ENCODE results near the gene SEMA6A. TPM values are rescaled to one million over a fixed set of nuclear protein-coding genes. Genes with fewer than 3 reads are reported as not detected.

Gene SEMA6A
- polyA plus RNA-seq, 3 donors = 0.16 TPM; not detected in 2

DNA sequence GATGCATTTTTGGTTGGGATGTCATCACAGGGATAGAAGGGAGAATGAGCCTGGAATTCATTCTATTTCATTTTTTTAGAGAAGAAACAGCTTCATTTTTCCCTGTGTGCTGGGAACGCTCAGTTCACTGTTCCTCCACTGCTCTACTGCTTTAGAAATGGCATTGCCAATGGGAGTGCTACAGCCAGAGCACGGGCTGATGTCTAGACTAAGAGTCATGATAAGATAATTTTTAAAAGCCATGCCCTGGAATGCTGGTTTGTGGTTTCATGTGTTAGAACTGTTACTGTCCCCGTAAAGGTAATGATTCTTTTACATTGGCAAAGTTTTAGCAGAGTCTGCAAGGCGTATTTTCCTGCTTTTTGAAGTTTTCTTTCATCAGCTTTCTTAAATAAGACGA, 119.6 kb downstream of the SEMA6A start:
- no peak overlapping the region for H3K4me3 ChIP-seq (replicated peaks in 1 of 3; ENCODE audit: low read depth in 2 of 3, low read length in 3 of 3)
- 20% methylated on average over 1 of the region's 5 CpGs for WGBS (ENCODE audit: insufficient coverage)
- no peak for TF ChIP-seq CTCF (IDR thresholded peaks at IDR 0.05)
- H3K27ac Mint-ChIP-seq = no peak overlapping the region
- H3K36me3 Mint-ChIP-seq = peaks cover 0 to 3% of the 10 kb centered on the region in 2 donors
- no peak overlapping the region for H3K27ac ChIP-seq (ENCODE audit: low read depth in 1 of 2, low read length in 2 of 2)
- H3K27me3 ChIP-seq (ENCODE audit: control insufficient read depth in 2 of 2, insufficient read depth in 2 of 2, low read length in 2 of 2) = no peaks in the 10 kb centered on the region
- no peak overlapping the region for H3K9ac ChIP-seq (ENCODE audit: insufficient read depth, low read length, poor library complexity, severe bottlenecking)
- H3K27me3 Mint-ChIP-seq (ENCODE audit: low read depth in 3 of 3) = no peaks in the 10 kb centered on the region
- H3K4me2 ChIP-seq (replicated peaks; ENCODE audit: extremely low read depth, low read length, poor library complexity, severe bottlenecking) = no peak overlapping the region
- no peaks in the 10 kb centered on the region for H3K9me3 Mint-ChIP-seq
- no peaks in the 10 kb centered on the region for H3K36me3 ChIP-seq (replicated peaks in 1 of 2; ENCODE audit: control insufficient read depth in 1 of 2, insufficient read depth in 2 of 2, low read length in 2 of 2)
- DNase-seq = no peak
- peaks cover 16 to 20% of the 10 kb centered on the region in 2 donors for H3K4me1 ChIP-seq (ENCODE audit: control insufficient read depth in 1 of 2, insufficient read depth in 2 of 2, low read length in 2 of 2)
- intact Hi-C loops (cut with micrococcal nuclease) = no loop called here
- H3K79me2 ChIP-seq (ENCODE audit: insufficient read depth, low read length) = no peaks in the 10 kb centered on the region
- peak overlapping the region in 1 of 2 donors; percentile 27 for H3K4me3 Mint-ChIP-seq
- no peaks in the 10 kb centered on the region for H4K20me1 ChIP-seq (ENCODE audit: insufficient read depth, low read length)
- no peak overlapping the region for H2AFZ ChIP-seq (ENCODE audit: insufficient read depth, low read depth, low read length, poor library complexity, severe bottlenecking)
- peaks cover 28% of the 10 kb centered on the region for H3K4me1 Mint-ChIP-seq
- H3K9me3 ChIP-seq (replicated peaks in 1 of 2; ENCODE audit: control insufficient read depth in 1 of 2, insufficient read depth in 1 of 2, low read length in 2 of 2) = no peaks in the 10 kb centered on the region

DNA sequence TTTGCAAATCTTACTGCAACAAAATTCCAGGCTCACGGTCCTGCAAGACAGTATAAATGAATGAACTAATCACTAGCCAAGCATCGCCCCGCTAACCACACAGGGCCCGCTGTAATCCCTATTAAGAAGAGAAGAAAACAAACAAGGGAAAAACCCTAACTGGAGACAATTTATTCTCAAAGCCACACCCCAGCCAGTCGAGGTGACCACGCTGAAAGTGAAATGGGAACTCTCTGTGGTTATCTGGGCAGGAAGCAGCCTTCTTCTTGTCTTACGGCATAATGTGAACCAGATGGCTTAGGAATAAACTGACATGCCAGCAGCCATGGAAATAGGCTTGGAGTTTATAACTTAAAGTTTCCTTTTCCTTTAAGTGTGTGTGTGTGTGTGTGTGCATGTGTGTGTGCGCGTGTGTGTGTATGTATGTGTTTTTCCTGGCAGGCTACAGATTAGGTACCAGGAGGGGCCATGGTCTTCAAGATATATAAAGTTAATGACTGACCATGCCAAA, 120.2 kb downstream of the SEMA6A start:
- peaks cover 28% of the 10 kb centered on the region for H3K4me1 Mint-ChIP-seq
- Histone ChIP-seq H3K79me2 (ENCODE audit: insufficient read depth, low read length) (no peaks in the 10 kb centered on the region), H2AFZ (ENCODE audit: insufficient read depth, low read depth, low read length, poor library complexity, severe bottlenecking) (no peak overlapping the region), H4K20me1 (ENCODE audit: insufficient read depth, low read length) (no peaks in the 10 kb centered on the region), H3K36me3 (replicated peaks in 1 of 2; ENCODE audit: control insufficient read depth in 1 of 2, insufficient read depth in 2 of 2, low read length in 2 of 2) (no peaks in the 10 kb centered on the region), H3K9me3 (replicated peaks in 1 of 2; ENCODE audit: control insufficient read depth in 1 of 2, insufficient read depth in 1 of 2, low read length in 2 of 2) (no peaks in the 10 kb centered on the region), H3K4me3 (replicated peaks in 1 of 3; ENCODE audit: low read depth in 2 of 3, low read length in 3 of 3) (no peak overlapping the region), H3K27ac (ENCODE audit: low read depth in 1 of 2, low read length in 2 of 2) (no peak overlapping the region), H3K27me3 (ENCODE audit: control insufficient read depth in 2 of 2, insufficient read depth in 2 of 2, low read length in 2 of 2) (no peaks in the 10 kb centered on the region), H3K4me2 (replicated peaks; ENCODE audit: extremely low read depth, low read length, poor library complexity, severe bottlenecking) (peak overlapping the region; percentile 25), H3K4me1 (ENCODE audit: control insufficient read depth in 1 of 2, insufficient read depth in 2 of 2, low read length in 2 of 2) (peaks cover 16 to 20% of the 10 kb centered on the region in 2 donors), H3K9ac (ENCODE audit: insufficient read depth, low read length, poor library complexity, severe bottlenecking) (no peak overlapping the region)
- peaks cover 0 to 3% of the 10 kb centered on the region in 2 donors for H3K36me3 Mint-ChIP-seq
- intact Hi-C loops (cut with micrococcal nuclease) = no loop called here
- WGBS (ENCODE audit: insufficient coverage) = 0% methylated on average over 5 of the region's 9 CpGs
- H3K9me3 Mint-ChIP-seq = no peaks in the 10 kb centered on the region
- H3K27me3 Mint-ChIP-seq (ENCODE audit: low read depth in 3 of 3) = no peaks in the 10 kb centered on the region
- H3K27ac Mint-ChIP-seq = no peak overlapping the region
- no peak for TF ChIP-seq CTCF (IDR thresholded peaks at IDR 0.05)
- peak overlapping the region in 1 of 2 donors; percentile 63 for H3K4me3 Mint-ChIP-seq
- DNase-seq = peak; percentile 1 to 42 (median 5)

Measured in CD14-positive monocyte (primary cell).